HAP-1 (cell line): ENCODE data around the gene SMAD1.

Experiments
- DNase-seq, 2 experiments: peaks; one replicate each; pipeline ENCODE4 v3.0.0-alpha.2; 2016 to 2020; ENCODE audit warnings: low spot score in 2 of 2
- H3K27me3 ChIP-seq: fragments of 250-450 bp; sonication (Bioruptor Pico); 2 replicates; pipeline ENCODE4 v1.5.1; 2020; ENCODE audit warnings: low read depth, mild to moderate bottlenecking, moderate library complexity
- H3K36me3 ChIP-seq: fragments of 250-450 bp; sonication (Bioruptor Pico); replicated peaks from 2 replicates; pipeline ENCODE4 v1.5.1; 2020; ENCODE audit warnings: mild to moderate bottlenecking
- H3K4me1 ChIP-seq: fragments of 250-450 bp; sonication (Bioruptor Pico); 2 replicates; pipeline ENCODE4 v1.5.1; 2020; ENCODE audit warnings: mild to moderate bottlenecking
- H3K4me3 ChIP-seq: fragments of 250-450 bp; sonication (Bioruptor Pico); 2 replicates; pipeline ENCODE4 v1.5.1; 2020; ENCODE audit warnings: mild to moderate bottlenecking, moderate library complexity
- H3K9me3 ChIP-seq: fragments of 250-450 bp; sonication (Bioruptor Pico); 2 replicates; pipeline ENCODE4 v1.5.1; 2020; ENCODE audit warnings: mild to moderate bottlenecking, moderate library complexity
- in situ Hi-C: fragments of 300-500 bp; cut with MboI; formaldehyde crosslinking; loops from 3 replicates; pipeline ENCODE4 v1.14.3; 2020; ENCODE audit warnings: low sequenced_read_pairs, inconsistent platforms, mixed read lengths

The SMAD1 gene

GRCh38 chr4:145481942-145482208 is 222 bp downstream of the SMAD1 start:
- Histone ChIP-seq H3K9me3 (no peaks in the 10 kb centered on the region), H3K4me1 (peaks cover 12% of the 10 kb centered on the region), H3K36me3 (peaks cover 4% of the 10 kb centered on the region; the same call in 1 of the 2 replicates), H3K4me3 (peak overlapping the region; percentile 58), H3K27me3 (no peaks in the 10 kb centered on the region)
- DNase-seq: no peak
- in situ Hi-C loops: no loop called here

DNA sequence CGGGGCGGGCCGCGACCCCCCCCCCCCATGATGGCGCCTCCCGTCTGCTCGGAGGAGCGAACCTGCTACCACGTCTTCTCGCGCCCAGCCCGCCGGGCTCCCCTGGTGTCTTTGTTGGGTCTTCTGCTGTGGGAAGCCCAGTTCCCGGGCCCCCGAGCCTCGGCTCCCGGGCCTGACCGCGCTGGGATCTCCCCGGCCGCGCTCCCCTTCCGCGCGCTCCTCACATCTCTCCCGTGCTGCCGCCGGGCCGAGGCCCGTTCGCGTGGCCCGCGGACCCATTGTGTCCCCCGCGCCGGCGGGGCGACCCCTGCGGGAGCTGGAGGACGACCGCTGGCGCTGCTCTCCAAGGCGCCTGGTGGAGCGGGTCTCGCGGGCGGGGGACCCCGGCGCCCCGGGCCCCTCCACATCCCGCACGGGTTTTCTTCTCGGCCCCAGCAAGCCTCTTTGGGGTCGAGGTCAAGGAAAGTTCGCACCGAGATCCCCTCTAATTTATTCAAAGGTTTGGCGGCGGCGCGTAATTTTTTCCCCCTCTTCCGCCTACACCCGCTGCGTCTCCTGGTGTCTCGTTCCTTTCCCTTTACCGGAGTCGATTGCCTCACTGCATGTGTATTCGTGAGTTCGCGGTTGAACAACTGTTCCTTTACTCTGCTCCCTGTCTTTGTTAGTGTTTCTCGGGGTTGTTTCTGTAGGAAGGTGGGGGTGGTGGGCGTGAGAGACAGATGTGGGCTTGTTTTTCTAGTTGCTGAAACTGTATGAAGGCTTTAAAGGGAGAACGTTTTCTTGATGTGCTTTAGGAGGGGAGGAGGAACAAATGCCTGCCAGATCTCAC is 770 bp downstream of the SMAD1 start:
- in situ Hi-C loops: no loop called here
- Histone ChIP-seq H3K4me3 (peak overlapping the region; percentile 58), H3K4me1 (peaks cover 16% of the 10 kb centered on the region), H3K9me3 (no peaks in the 10 kb centered on the region), H3K27me3 (no peaks in the 10 kb centered on the region), H3K36me3 (peaks cover 4% of the 10 kb centered on the region; the same call in 1 of the 2 replicates)
- peak; percentile 57 to 58 for DNase-seq

DNA sequence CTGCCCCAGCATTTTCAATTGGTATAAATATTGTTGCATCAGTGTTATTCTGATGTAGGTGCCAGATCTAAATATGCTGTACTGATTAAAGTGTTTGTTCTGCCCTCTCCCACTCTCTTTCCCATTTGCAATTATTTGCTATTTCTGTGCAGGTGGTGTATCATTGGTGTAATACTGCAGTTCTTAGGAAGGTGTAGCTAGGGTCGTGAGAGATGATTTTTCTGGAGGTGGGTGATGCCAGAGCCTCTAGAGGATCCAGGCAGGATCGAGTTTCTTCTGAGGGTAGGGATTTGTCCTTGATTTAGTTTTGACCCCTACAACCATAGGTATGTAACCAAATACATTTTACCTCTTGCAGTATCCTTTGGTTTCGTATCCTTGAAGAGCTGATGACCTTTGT is 1.9 kb downstream of the SMAD1 start:
- in situ Hi-C loops: no loop called here
- no peaks in the 10 kb centered on the region for H3K27me3 ChIP-seq
- peak in 1 of 2 experiments; percentile 10 for DNase-seq
- peaks cover 27% of the 10 kb centered on the region for H3K4me1 ChIP-seq
- H3K36me3 ChIP-seq: peaks cover 4% of the 10 kb centered on the region; the same call in 1 of the 2 replicates
- H3K4me3 ChIP-seq: peak overlapping the region; percentile 58
- no peaks in the 10 kb centered on the region for H3K9me3 ChIP-seq

- Histone ChIP-seq H3K27me3 (no peaks in the 10 kb centered on the region), H3K4me1 (peaks cover 27% of the 10 kb centered on the region), H3K4me3 (no peak overlapping the region), H3K36me3 (peaks cover 4% of the 10 kb centered on the region; the same call in 1 of the 2 replicates), H3K9me3 (no peaks in the 10 kb centered on the region)
- in situ Hi-C loops: no loop called here
- DNase-seq: no peak
Observed at GRCh38 chr4:145484225-145484846, 2.7 kb downstream of the SMAD1 start.

- H3K36me3 ChIP-seq: peaks cover 4% of the 10 kb centered on the region; the same call in 1 of the 2 replicates
- H3K27me3 ChIP-seq: no peaks in the 10 kb centered on the region
- H3K9me3 ChIP-seq: no peaks in the 10 kb centered on the region
- no peak for DNase-seq
- in situ Hi-C loops: no loop called here
- peaks cover 27% of the 10 kb centered on the region for H3K4me1 ChIP-seq
- H3K4me3 ChIP-seq: no peak overlapping the region
Observed at GRCh38 chr4:145485120-145485519, 3.5 kb downstream of the SMAD1 start.

DNA sequence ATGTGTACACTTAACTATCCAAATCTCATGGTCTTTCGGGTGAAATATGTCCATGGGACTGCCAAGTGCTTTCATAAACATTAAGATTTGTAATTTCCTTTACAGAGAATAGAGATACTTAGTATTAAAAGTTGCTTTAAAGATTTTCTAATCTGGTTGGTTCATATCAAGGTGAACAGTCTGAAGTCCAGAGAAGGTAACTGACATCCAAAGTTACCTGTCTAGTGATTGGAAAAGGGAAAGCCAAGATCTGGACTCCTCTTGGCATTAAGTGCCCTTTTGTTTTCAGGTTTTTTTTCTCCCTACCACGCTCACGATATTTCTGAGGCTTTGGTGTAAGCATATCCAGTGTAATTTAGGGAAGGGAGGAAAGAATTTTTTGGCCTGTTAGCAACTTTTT is 5.0 kb downstream of the SMAD1 start:
- in situ Hi-C loops: no loop called here
- Histone ChIP-seq H3K4me3 (no peak overlapping the region), H3K27me3 (no peaks in the 10 kb centered on the region), H3K4me1 (peaks cover 19% of the 10 kb centered on the region), H3K36me3 (peaks cover 4% of the 10 kb centered on the region; the same call in 1 of the 2 replicates), H3K9me3 (no peaks in the 10 kb centered on the region)
- DNase-seq: no peak

GRCh38 chr4:145487631-145488030 is 6.0 kb downstream of the SMAD1 start:
- in situ Hi-C loops: no loop called here
- H3K27me3 ChIP-seq: no peaks in the 10 kb centered on the region
- peak in 1 of 2 experiments; percentile 24 for DNase-seq
- H3K4me1 ChIP-seq: peaks cover 23% of the 10 kb centered on the region
- H3K9me3 ChIP-seq: no peaks in the 10 kb centered on the region
- no peaks in the 10 kb centered on the region for H3K36me3 ChIP-seq
- H3K4me3 ChIP-seq: no peak overlapping the region

GRCh38 chr4:145488310-145488709 is 6.7 kb downstream of the SMAD1 start:
- Histone ChIP-seq H3K9me3 (no peaks in the 10 kb centered on the region), H3K36me3 (no peaks in the 10 kb centered on the region), H3K4me3 (no peak overlapping the region), H3K4me1 (peaks cover 26% of the 10 kb centered on the region), H3K27me3 (no peaks in the 10 kb centered on the region)
- DNase-seq: peak in 1 of 2 experiments; percentile 35
- in situ Hi-C loops: no loop called here

GRCh38 chr4:145489556-145489955 is 7.9 kb downstream of the SMAD1 start:
- Histone ChIP-seq H3K4me3 (no peak overlapping the region), H3K4me1 (peaks cover 23% of the 10 kb centered on the region), H3K36me3 (no peaks in the 10 kb centered on the region), H3K27me3 (no peaks in the 10 kb centered on the region), H3K9me3 (no peaks in the 10 kb centered on the region)
- in situ Hi-C loops: no loop called here
- no peak for DNase-seq

GRCh38 chr4:145490361-145490760 is 8.7 kb downstream of the SMAD1 start:
- Histone ChIP-seq H3K36me3 (no peaks in the 10 kb centered on the region), H3K4me3 (no peak overlapping the region), H3K4me1 (peaks cover 23% of the 10 kb centered on the region), H3K27me3 (no peaks in the 10 kb centered on the region), H3K9me3 (no peaks in the 10 kb centered on the region)
- DNase-seq: no peak
- in situ Hi-C loops: no loop called here

DNA sequence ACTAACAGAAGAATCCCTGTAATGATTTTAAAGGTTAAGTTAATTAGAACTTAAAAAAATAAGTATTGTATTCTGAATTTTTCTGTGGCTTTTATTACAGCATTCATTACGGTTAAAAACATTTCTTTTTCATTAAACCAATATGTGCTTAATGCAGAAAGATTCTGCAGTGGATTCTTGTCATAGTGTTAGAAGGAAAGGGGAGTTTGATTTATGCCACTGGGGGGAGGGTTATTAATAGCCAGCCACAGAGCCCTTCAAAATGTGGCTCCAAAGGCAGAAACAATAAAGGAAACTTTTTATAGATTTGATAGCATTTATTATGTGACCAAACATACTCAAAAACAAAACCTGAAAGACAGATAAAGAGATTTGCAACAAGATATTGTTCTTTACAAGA is 9.1 kb downstream of the SMAD1 start:
- no peak for DNase-seq
- Histone ChIP-seq H3K4me1 (peaks cover 23% of the 10 kb centered on the region), H3K4me3 (no peak overlapping the region), H3K36me3 (no peaks in the 10 kb centered on the region), H3K27me3 (no peaks in the 10 kb centered on the region), H3K9me3 (no peaks in the 10 kb centered on the region)
- in situ Hi-C loops: no loop called here

GRCh38 chr4:145492376-145492775 is 10.7 kb downstream of the SMAD1 start:
- H3K27me3 ChIP-seq: no peaks in the 10 kb centered on the region
- H3K4me3 ChIP-seq: no peak overlapping the region
- in situ Hi-C loops: no loop called here
- H3K9me3 ChIP-seq: no peaks in the 10 kb centered on the region
- H3K4me1 ChIP-seq: peaks cover 19% of the 10 kb centered on the region
- H3K36me3 ChIP-seq: no peaks in the 10 kb centered on the region
- no peak for DNase-seq

- no peaks in the 10 kb centered on the region for H3K27me3 ChIP-seq
- peaks cover 12% of the 10 kb centered on the region for H3K4me1 ChIP-seq
- H3K4me3 ChIP-seq: no peak overlapping the region
- H3K9me3 ChIP-seq: no peaks in the 10 kb centered on the region
- in situ Hi-C loops: no loop called here
- no peak for DNase-seq
- H3K36me3 ChIP-seq: no peaks in the 10 kb centered on the region
Observed at GRCh38 chr4:145493166-145493565, 11.5 kb downstream of the SMAD1 start.

DNA sequence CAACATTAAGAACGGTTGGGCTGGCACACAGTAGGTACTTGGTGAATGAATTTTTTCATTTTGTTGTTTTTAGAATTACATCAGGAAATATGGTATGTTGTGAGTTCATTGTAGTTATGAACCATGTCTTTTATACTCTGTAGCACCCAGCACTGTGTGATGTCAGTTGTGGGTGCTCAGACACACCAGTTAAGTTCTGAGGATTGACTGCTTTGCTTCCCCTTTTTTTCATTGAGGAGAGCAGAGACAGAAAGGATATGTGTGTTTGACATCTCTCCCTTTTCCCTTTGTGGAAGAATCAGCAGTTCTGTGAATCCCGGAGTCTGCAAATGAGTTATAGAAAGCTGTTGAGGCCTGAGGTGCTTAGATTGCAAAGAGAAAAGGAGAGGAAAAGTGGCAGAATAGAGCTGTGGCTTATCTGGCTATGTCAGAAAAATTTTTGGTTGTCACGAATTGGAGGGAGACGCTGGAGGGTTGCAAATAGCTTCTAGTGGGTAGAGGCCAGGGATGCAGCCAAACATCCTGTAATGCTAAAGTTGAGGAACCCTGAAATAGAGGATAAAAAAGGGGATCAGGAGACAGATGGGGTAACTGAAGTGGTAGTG is 13.1 kb downstream of the SMAD1 start:
- H3K9me3 ChIP-seq: no peaks in the 10 kb centered on the region
- in situ Hi-C loops: no loop called here
- DNase-seq: no peak
- H3K4me1 ChIP-seq: peaks cover 7% of the 10 kb centered on the region; the same call in 1 of the 2 replicates
- H3K4me3 ChIP-seq: no peak overlapping the region
- H3K27me3 ChIP-seq: no peaks in the 10 kb centered on the region
- no peaks in the 10 kb centered on the region for H3K36me3 ChIP-seq
